Urinary bladder (tissue), 4 donors: ENCODE results near the gene MICU1. TPM values are rescaled to one million over a fixed set of nuclear protein-coding genes. Genes with fewer than 3 reads are reported as not detected.
"Not testable (repeated sequence)": the region's sequence is repeated elsewhere in the genome, so short reads cannot be mapped to it uniquely, and the experiment has no call there.

Source experiments
- DNase-seq: peaks from one replicate; pipeline ENCODE4 v3.0.0-alpha.2; 2015; ENCODE audit errors: extremely low spot score
- H3K27ac ChIP-seq: one replicate; pipeline ENCODE4 v1.5.1; 2013; ENCODE audit warnings: low read depth, mild to moderate bottlenecking, moderate library complexity
- H3K36me3 ChIP-seq: one replicate; pipeline ENCODE4 v1.6.1; 2013; ENCODE audit warnings: mild to moderate bottlenecking, moderate library complexity; ENCODE audit not compliant: insufficient read depth
- H3K4me1 ChIP-seq: one replicate; pipeline ENCODE4 v1.6.1; 2013; ENCODE audit warnings: mild to moderate bottlenecking, moderate library complexity; ENCODE audit not compliant: insufficient read depth
- H3K4me3 ChIP-seq: one replicate; pipeline ENCODE4 v1.5.1; 2013; ENCODE audit warnings: low read depth, low read length
- WGBS: extraction: QIAGEN DNeasy Blood & Tissue Kit; methylation state at CpG from one replicate; pipeline ENCODE4 v1.1.7; 2013; 5-methylcytosine and 5-hydroxymethylcytosine counted together
- polyA plus RNA-seq: library from polyadenylated mRNA; stranded (reverse); fragments of 200-250 nt; gene quantifications from one replicate; pipeline ENCODE4 v1.2.3, GENCODE V29; 2013
- total RNA-seq: library from RNA; depleted of rRNA; stranded (reverse); fragments of >200 nt; gene quantifications from one replicate; pipeline ENCODE4 v1.2.3, GENCODE V29; 2014
- donor health status: healthy with polysubstance abuse.
- donor health status: healthy.

The MICU1 gene
- total and polyA plus RNA-seq, 2 donors: 53.3 to 62.5 TPM

GRCh38 chr10:72461085-72461484, 164.8 kb downstream of the MICU1 start:
- DNase-seq: no peak
- no peak overlapping the region for H3K27ac ChIP-seq
- 31% methylated on average over 2 of the region's 2 CpGs for WGBS
- H3K4me3 ChIP-seq: no peak overlapping the region
- H3K4me1 ChIP-seq: no peaks in the 10 kb centered on the region
- peaks cover 6% of the 10 kb centered on the region for H3K36me3 ChIP-seq

- Histone ChIP-seq H3K36me3 (peaks cover 4% of the 10 kb centered on the region), H3K4me3 (no peak overlapping the region), H3K4me1 (no peaks in the 10 kb centered on the region), H3K27ac (no peak overlapping the region)
- DNase-seq: peak; percentile 2
Measured at GRCh38 chr10:72460284-72460876, 165.5 kb downstream of the MICU1 start.

GRCh38 chr10:72459301-72459700, 166.6 kb downstream of the MICU1 start:
- no peak overlapping the region for H3K4me3 ChIP-seq
- DNase-seq: no peak
- no peak overlapping the region for H3K27ac ChIP-seq
- 90% methylated on average over 3 of the region's 3 CpGs for WGBS
- H3K4me1 ChIP-seq: no peaks in the 10 kb centered on the region
- H3K36me3 ChIP-seq: peaks cover 4% of the 10 kb centered on the region

- no peak overlapping the region for H3K4me3 ChIP-seq
- peaks cover 3% of the 10 kb centered on the region for H3K36me3 ChIP-seq
- 54% methylated on average over 3 of the region's 3 CpGs for WGBS
- no peak overlapping the region for H3K27ac ChIP-seq
- peaks cover 2% of the 10 kb centered on the region for H3K4me1 ChIP-seq
- no peak for DNase-seq
Measured at GRCh38 chr10:72455889-72456595, 169.8 kb downstream of the MICU1 start.

- H3K36me3 ChIP-seq: no peaks in the 10 kb centered on the region
- DNase-seq: peak; percentile 53
- H3K4me1 ChIP-seq: peaks cover 2% of the 10 kb centered on the region
- 88% methylated on average over 6 of the region's 6 CpGs for WGBS
- H3K4me3 ChIP-seq: no peak overlapping the region
- H3K27ac ChIP-seq: no peak overlapping the region
Measured at GRCh38 chr10:72449941-72450441, 175.9 kb downstream of the MICU1 start.

- 83% methylated on average over 3 of the region's 3 CpGs for WGBS
Measured at GRCh38 chr10:72445851-72446250, 180.0 kb downstream of the MICU1 start.

GRCh38 chr10:72442969-72443368, 182.9 kb downstream of the MICU1 start:
- not testable (repeated sequence) for H3K4me1 ChIP-seq, H3K4me3 ChIP-seq, H3K36me3 ChIP-seq, DNase-seq, H3K27ac ChIP-seq
- 96% methylated on average over 2 of the region's 3 CpGs for WGBS

More at GRCh38 chr10:72445851-72446250, 180.0 kb downstream of the MICU1 start:
- no peak for DNase-seq
- no peak overlapping the region for H3K4me3 ChIP-seq
- H3K27ac ChIP-seq: no peak overlapping the region
- H3K4me1 ChIP-seq: no peaks in the 10 kb centered on the region
- no peaks in the 10 kb centered on the region for H3K36me3 ChIP-seq

GRCh38 chr10:72435570-72435969, 190.3 kb downstream of the MICU1 start:
- Histone ChIP-seq H3K4me3 (no peak overlapping the region), H3K4me1 (no peaks in the 10 kb centered on the region), H3K27ac (no peak overlapping the region), H3K36me3 (no peaks in the 10 kb centered on the region)
- WGBS: 94% methylated on average over 12 of the region's 12 CpGs
- DNase-seq: no peak

GRCh38 chr10:72430936-72431335, 194.9 kb downstream of the MICU1 start:
- WGBS: 97% methylated on average over 4 of the region's 4 CpGs
- not testable (repeated sequence) for H3K4me3 ChIP-seq, H3K4me1 ChIP-seq, DNase-seq, H3K27ac ChIP-seq, H3K36me3 ChIP-seq

- no peak overlapping the region for H3K27ac ChIP-seq
- peaks cover 2% of the 10 kb centered on the region for H3K36me3 ChIP-seq
- H3K4me3 ChIP-seq: no peak overlapping the region
- DNase-seq: no peak
- no peaks in the 10 kb centered on the region for H3K4me1 ChIP-seq
- WGBS: 71% methylated on average over 1 of the region's 1 CpG
Measured at GRCh38 chr10:72429931-72430330, 195.9 kb downstream of the MICU1 start.

GRCh38 chr10:72426986-72427385, 198.9 kb downstream of the MICU1 start:
- Histone ChIP-seq H3K4me3 (no peak overlapping the region), H3K27ac (no peak overlapping the region), H3K36me3 (peaks cover 5% of the 10 kb centered on the region), H3K4me1 (no peaks in the 10 kb centered on the region)
- no peak for DNase-seq
- 49% methylated on average over 5 of the region's 5 CpGs for WGBS

GRCh38 chr10:72425133-72425532, 200.7 kb downstream of the MICU1 start:
- Histone ChIP-seq H3K27ac (no peak overlapping the region), H3K36me3 (peaks cover 5% of the 10 kb centered on the region), H3K4me3 (no peak overlapping the region), H3K4me1 (no peaks in the 10 kb centered on the region)
- 65% methylated on average over 3 of the region's 3 CpGs for WGBS
- DNase-seq: no peak

- WGBS: 93% methylated on average over 1 of the region's 1 CpG
- no peak overlapping the region for H3K4me3 ChIP-seq
- H3K4me1 ChIP-seq: no peaks in the 10 kb centered on the region
- peaks cover 5% of the 10 kb centered on the region for H3K36me3 ChIP-seq
- H3K27ac ChIP-seq: no peak overlapping the region
- DNase-seq: no peak
Measured at GRCh38 chr10:72424561-72424960, 201.3 kb downstream of the MICU1 start.

- no peaks in the 10 kb centered on the region for H3K4me1 ChIP-seq
- no peak overlapping the region for H3K27ac ChIP-seq
- no peak for DNase-seq
- peaks cover 3% of the 10 kb centered on the region for H3K36me3 ChIP-seq
- WGBS: 90% methylated on average over 3 of the region's 3 CpGs
- no peak overlapping the region for H3K4me3 ChIP-seq
Measured at GRCh38 chr10:72423426-72423825, 202.5 kb downstream of the MICU1 start.
